Psoas muscle (tissue), 8 donors: ENCODE results near the gene SLC22A12. TPM values are rescaled to one million over a fixed set of nuclear protein-coding genes. Genes with fewer than 3 reads are reported as not detected.

ENCODE experiments used
- ATAC-seq, 4 donors: fragments of 200-7000 bp; cut with Tn5 transposase; one replicate each; pipeline ENCODE4 v1.9.1; 2020; ENCODE audit warnings: moderate library complexity in 3 of 4, mild to moderate bottlenecking in 2 of 4
- DNase-seq, 2 donors: peaks; one replicate each; pipeline ENCODE4 v3.0.0-alpha.2; 2020
- H3K27ac ChIP-seq: fragments of 200-600 bp; one replicate; pipeline ENCODE4 v1.8.0; 2022
- H3K27me3 ChIP-seq, 3 donors: fragments of 200-600 bp in 1 of 3; one replicate each; pipeline versions ENCODE4 v1.6.1 to v1.8.0; 2013 to 2022; ENCODE audit warnings: low read length in 2 of 3, mild to moderate bottlenecking in 2 of 3, moderate library complexity in 1 of 3; ENCODE audit not compliant: insufficient read depth in 3 of 3
- H3K36me3 ChIP-seq, 2 donors: fragments of 200-600 bp in 1 of 2; one replicate each; pipeline versions ENCODE4 v1.6.1 to v1.8.0; 2013 to 2022; ENCODE audit warnings: low read depth in 1 of 2, mild to moderate bottlenecking in 1 of 2, moderate library complexity in 1 of 2; ENCODE audit not compliant: insufficient read depth in 1 of 2
- H3K4me1 ChIP-seq: fragments of 200-600 bp; one replicate; pipeline ENCODE4 v1.8.0; 2022
- H3K4me3 ChIP-seq: fragments of 200-600 bp; one replicate; pipeline ENCODE4 v1.8.0; 2022; ENCODE audit warnings: mild to moderate bottlenecking
- H3K9me3 ChIP-seq: fragments of 200-600 bp; one replicate; pipeline ENCODE4 v1.8.0; 2022
- CTCF ChIP-seq: fragments of 200-600 bp; IDR thresholded peaks from one replicate; pipeline ENCODE4 v1.8.0; 2022; ENCODE audit warnings: antibody characterized with exemption
- WGBS, 3 donors: extraction: QIAGEN DNeasy Blood & Tissue Kit; methylation state at CpG; one replicate each; pipeline versions ENCODE4 v1.1.6 to v1.1.7; 2013; 5-methylcytosine and 5-hydroxymethylcytosine counted together
- intact Hi-C, 2 donors: fragments of 100-400 bp; cut with DNase I; formaldehyde crosslinking; loops; one replicate each; pipeline versions ENCODE4 v1.11.0 to v1.14.2; 2022
- polyA plus RNA-seq, 3 donors: library from polyadenylated mRNA; stranded (reverse); fragments of 200-250 nt; gene quantifications; one replicate each; pipeline ENCODE4 v1.2.3, GENCODE V29; 2013
- total RNA-seq, 4 donors: library from RNA; stranded (reverse); fragmentation: NEBNext Ultra II Directional in 2 of 4; extraction: Animal tissue kit (Norgen Biotek cat#: 25700) in 2 of 4; gene quantifications; one replicate each; pipeline versions ENCODE4 v1.2.1 to v1.2.4, GENCODE V29; 2021 to 2023
- donor health status: healthy with polysubstance abuse.
- donor health status: DM: no; HTN: no; CAD: no; lungs with moderate emphysema.
- donor health status: Bipolar disorder and iron deficiency.
- donor health status: healthy.
- donor health status: DM: yes; HTN: yes; CAD: no.
- donor health status: DM: no; HTN: no; CAD: no.
- donor health status: DM: no; HTN: no; CAD: no.
- donor health status: DM: yes; HTN: yes; CAD: no.

SLC22A12 gene
- total and polyA plus RNA-seq, 7 donors: not detected

- no peak for ATAC-seq
- no peak for TF ChIP-seq CTCF
- H3K27ac ChIP-seq: no peak overlapping the region
- WGBS, 3 donors: 85 to 89% (median 88%) methylated on average over 23 to 24 of the region's 24 CpGs
- H3K36me3 ChIP-seq: no peaks in the 10 kb centered on the region
- no peak for DNase-seq
- H3K27me3 ChIP-seq: peaks cover 0 to 3% (median 3%) of the 10 kb centered on the region in 3 donors
- intact Hi-C loops: no loop called here
- H3K9me3 ChIP-seq: no peaks in the 10 kb centered on the region
- H3K4me1 ChIP-seq: no peaks in the 10 kb centered on the region
- H3K4me3 ChIP-seq: no peak overlapping the region
These were observed 25.8 kb upstream of the SLC22A12 start for GRCh38 chr11:64564947-64565889.

DNA sequence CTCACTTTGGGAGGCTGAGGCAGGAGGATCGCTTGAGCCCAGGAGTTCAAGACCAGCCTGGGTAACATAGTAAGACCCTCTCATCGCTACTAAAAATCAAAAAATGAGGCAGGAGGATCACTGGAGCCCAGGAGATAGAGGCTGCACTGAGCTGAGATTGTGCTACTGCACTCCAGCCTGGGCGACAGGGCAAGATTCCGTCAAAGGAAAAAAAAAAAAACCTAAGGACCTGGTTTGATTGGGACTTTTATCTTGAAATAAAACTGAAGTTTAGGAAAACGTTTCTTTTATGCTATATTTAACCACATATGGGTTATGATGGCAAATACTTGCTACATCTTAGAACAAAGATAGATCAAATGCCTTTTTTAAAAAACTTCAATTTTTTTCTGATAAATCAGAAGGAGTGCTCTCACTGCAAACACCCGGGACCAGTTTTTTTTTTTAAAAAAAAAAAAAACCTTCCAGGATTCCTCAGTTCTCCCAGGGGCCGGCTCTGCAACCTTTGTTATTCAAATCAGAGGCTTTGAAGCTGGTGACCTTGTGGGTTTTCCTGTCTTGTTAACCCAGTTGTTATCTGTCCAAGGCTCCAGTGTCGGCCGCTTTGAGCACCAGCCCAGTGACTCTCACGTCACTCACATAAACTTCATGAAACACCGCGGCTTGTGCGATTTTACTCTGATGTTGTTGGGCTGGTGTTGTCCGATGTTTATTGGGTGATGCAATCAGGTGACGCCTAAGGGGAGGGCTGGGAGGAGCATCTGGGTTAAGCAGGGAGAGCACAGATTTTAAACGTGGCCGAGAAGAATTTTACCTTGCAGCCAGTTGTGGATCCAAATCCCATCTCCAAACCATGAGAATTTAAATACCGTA lies 24.7 kb upstream of the SLC22A12 start:
- Histone ChIP-seq H3K4me3 (no peak overlapping the region), H3K36me3 (no peaks in the 10 kb centered on the region), H3K27ac (no peak overlapping the region), H3K27me3 (peaks cover 0 to 4% (median 0%) of the 10 kb centered on the region in 3 donors), H3K9me3 (no peaks in the 10 kb centered on the region), H3K4me1 (no peaks in the 10 kb centered on the region)
- 25 to 39% (median 28%) methylated on average over 18 of the region's 18 CpGs for WGBS, 3 donors
- DNase-seq (peak in 1 of 2 donors; percentile 47), ATAC-seq (peak; percentile 53 to 82 (median 60))
- intact Hi-C loops: no loop called here
- TF ChIP-seq CTCF: no peak

DNA sequence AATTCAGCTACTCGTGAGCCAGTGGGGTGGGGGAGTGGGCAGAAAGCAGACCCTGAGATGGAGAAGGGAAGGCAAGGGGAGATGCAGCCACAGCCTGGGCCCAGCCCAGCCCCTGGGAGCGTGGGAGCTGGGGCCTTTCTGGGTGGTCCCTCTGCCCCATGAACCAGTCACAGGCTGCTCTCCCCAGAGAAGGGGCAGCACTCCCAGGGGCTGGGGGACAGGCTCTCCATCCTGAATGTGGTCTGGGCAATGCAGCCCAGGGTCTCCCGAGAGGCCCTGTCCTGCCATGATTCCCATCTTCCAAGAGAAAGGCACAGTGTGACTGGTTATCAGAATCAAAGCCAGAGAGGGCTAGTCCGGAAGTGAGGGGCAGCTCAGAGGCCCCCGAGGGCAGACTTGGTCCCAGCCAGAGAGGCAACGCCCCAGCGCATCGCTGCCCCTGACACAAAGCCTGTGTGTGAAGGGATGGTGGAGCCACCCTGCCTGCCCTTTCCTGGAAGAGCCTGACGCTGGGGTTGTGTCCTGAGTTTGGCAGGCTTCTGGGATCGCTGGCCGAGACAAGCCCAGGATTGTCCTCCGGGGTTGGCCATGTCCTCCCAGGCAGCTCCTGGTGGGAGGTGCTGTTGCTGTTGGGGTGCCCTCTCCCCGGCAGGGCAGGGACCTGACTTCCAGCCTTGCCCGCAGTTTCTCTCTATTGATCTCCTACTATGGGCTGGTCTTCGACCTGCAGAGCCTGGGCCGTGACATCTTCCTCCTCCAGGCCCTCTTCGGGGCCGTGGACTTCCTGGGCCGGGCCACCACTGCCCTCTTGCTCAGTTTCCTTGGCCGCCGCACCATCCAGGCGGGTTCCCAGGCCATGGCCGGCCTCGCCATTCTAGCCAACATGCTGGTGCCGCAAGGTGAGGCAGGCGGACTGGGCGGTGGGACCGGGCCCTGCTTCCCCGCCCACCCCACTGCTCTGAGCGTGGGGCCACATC lies 23.8 kb upstream of the SLC22A12 start:
- no peak for DNase-seq
- Histone ChIP-seq H3K4me3 (no peak overlapping the region), H3K36me3 (no peaks in the 10 kb centered on the region), H3K27me3 (peaks cover 0 to 2% (median 0%) of the 10 kb centered on the region in 3 donors), H3K9me3 (no peaks in the 10 kb centered on the region), H3K4me1 (no peaks in the 10 kb centered on the region), H3K27ac (no peak overlapping the region)
- no peak for TF ChIP-seq CTCF
- ATAC-seq: no peak
- intact Hi-C loops: no loop called here
- WGBS, 3 donors: 69 to 75% (median 71%) methylated on average over 26 to 30 of the region's 30 CpGs

GRCh38 chr11:64568041-64568571 lies 22.9 kb upstream of the SLC22A12 start:
- TF ChIP-seq CTCF: no peak
- no peak overlapping the region for H3K27ac ChIP-seq
- DNase-seq (no peak), ATAC-seq (no peak)
- 83 to 90% (median 83%) methylated on average over 31 to 34 of the region's 34 CpGs for WGBS, 3 donors
- peaks cover 0 to 2% (median 0%) of the 10 kb centered on the region in 3 donors for H3K27me3 ChIP-seq
- H3K9me3 ChIP-seq: no peaks in the 10 kb centered on the region
- no peaks in the 10 kb centered on the region for H3K4me1 ChIP-seq
- intact Hi-C loops: no loop called here
- H3K36me3 ChIP-seq: no peaks in the 10 kb centered on the region
- no peak overlapping the region for H3K4me3 ChIP-seq
